HEK293 (cell line): Measurements from ENCODE around the gene SAP130.

ENCODE experiments used
- CTCF ChIP-seq: fragments of 450-650 bp; formaldehyde crosslinking; IDR thresholded peaks from 2 replicates; pipeline ENCODE4 v1.5.1; 2016; ENCODE audit warnings: missing biosample characterization, missing genetic modification characterization
- ELK4 ChIP-seq: IDR thresholded peaks from 2 replicates; pipeline ENCODE4 v1.6.1; 2011; ENCODE audit warnings: mild to moderate bottlenecking, low read depth, low read length, borderline replicate concordance
- PATZ1 ChIP-seq: fragments of 450-650 bp; formaldehyde crosslinking; IDR thresholded peaks from 2 replicates; pipeline ENCODE4 v1.5.1; 2016; ENCODE audit warnings: missing biosample characterization, missing genetic modification characterization
- REPIN1 ChIP-seq: fragments of 450-650 bp; formaldehyde crosslinking; IDR thresholded peaks from 2 replicates; pipeline ENCODE4 v1.5.1; 2017; ENCODE audit warnings: missing biosample characterization, missing genetic modification characterization, low read depth
- TCF7L2 ChIP-seq: IDR thresholded peaks from 2 replicates; pipeline ENCODE4 v1.6.1; 2011; ENCODE audit warnings: low read depth, mild to moderate bottlenecking, inconsistent platforms, low read length, moderate library complexity, borderline replicate concordance
- WT1 ChIP-seq: fragments of 450-650 bp; formaldehyde crosslinking; IDR thresholded peaks from 2 replicates; pipeline ENCODE4 v1.5.1; 2016; ENCODE audit warnings: missing biosample characterization, missing genetic modification characterization
- ZEB2 ChIP-seq: fragments of 450-650 bp; formaldehyde crosslinking; IDR thresholded peaks from 2 replicates; pipeline ENCODE4 v1.5.1; 2016; ENCODE audit warnings: missing biosample characterization, missing genetic modification characterization
- ZNF211 ChIP-seq: fragments of 450-650 bp; formaldehyde crosslinking; IDR thresholded peaks from 2 replicates; pipeline ENCODE4 v1.5.1; 2016; ENCODE audit warnings: low read depth, missing biosample characterization, missing genetic modification characterization
- ZNF280D ChIP-seq: fragments of 450-650 bp; formaldehyde crosslinking; IDR thresholded peaks from 2 replicates; pipeline ENCODE4 v1.5.1; 2016; ENCODE audit warnings: missing biosample characterization, missing genetic modification characterization
- ZNF398 ChIP-seq: fragments of 450-650 bp; formaldehyde crosslinking; IDR thresholded peaks from 2 replicates; pipeline ENCODE4 v1.5.1; 2017; ENCODE audit warnings: missing biosample characterization, missing genetic modification characterization
- ZNF624 ChIP-seq: fragments of 450-650 bp; formaldehyde crosslinking; IDR thresholded peaks from 2 replicates; pipeline ENCODE4 v1.5.1; 2017; ENCODE audit warnings: missing biosample characterization, missing genetic modification characterization

GRCh38 chr2:128027278-128027800 lies 520 bp downstream of the SAP130 start:
- no peak for TF ChIP-seq CTCF
- no peak for TF ChIP-seq REPIN1 (tag by site-specific recombination)
- no peak for TF ChIP-seq TCF7L2
- TF ChIP-seq WT1: no peak
- TF ChIP-seq ZNF211 (tag by site-specific recombination): no peak
- TF ChIP-seq ZNF280D (tag by site-specific recombination): no peak
- no peak for TF ChIP-seq ZNF398
- TF ChIP-seq ELK4: no peak
- no peak for TF ChIP-seq ZEB2 (tag by site-specific recombination)
- TF ChIP-seq ZNF624 (tag by site-specific recombination): no peak
- TF ChIP-seq PATZ1 (tag by site-specific recombination): no peak
